GM18502 (cell line): ENCODE data around the gene KCNMA1.

Source experiments
- ATAC-seq: cut with Tn5 transposase; IDR thresholded peaks from one replicate; pipeline ENCODE4 v1.9.1; 2021; ENCODE audit warnings: mild to moderate bottlenecking; ENCODE audit not compliant: unreplicated experiment, poor library complexity

The KCNMA1 gene

GRCh38 chr10:76973091-76974016 is 664.3 kb downstream of the KCNMA1 start:
- ATAC-seq: no peak

GRCh38 chr10:76972541-76972940 is 665.1 kb downstream of the KCNMA1 start:
- ATAC-seq: no peak

GRCh38 chr10:76971547-76972170 is 665.9 kb downstream of the KCNMA1 start:
- no peak for ATAC-seq

- no peak for ATAC-seq
Measured at GRCh38 chr10:76970711-76971519, 666.7 kb downstream of the KCNMA1 start.

- no peak for ATAC-seq
Measured at GRCh38 chr10:76969366-76969948, 668.2 kb downstream of the KCNMA1 start.

- ATAC-seq: no peak
Measured at GRCh38 chr10:76968483-76968882, 669.1 kb downstream of the KCNMA1 start.

GRCh38 chr10:76962851-76963250 is 674.8 kb downstream of the KCNMA1 start:
- ATAC-seq: no peak

GRCh38 chr10:76961841-76962240 is 675.8 kb downstream of the KCNMA1 start:
- no peak for ATAC-seq

- no peak for ATAC-seq
Measured at GRCh38 chr10:76959111-76959510, 678.5 kb downstream of the KCNMA1 start.

GRCh38 chr10:76954838-76955237 is 682.8 kb downstream of the KCNMA1 start:
- ATAC-seq: no peak

- ATAC-seq: no peak
Measured at GRCh38 chr10:76950354-76950753, 687.3 kb downstream of the KCNMA1 start.

- ATAC-seq: no peak
Measured at GRCh38 chr10:76946270-76946669, 691.3 kb downstream of the KCNMA1 start.

- no peak for ATAC-seq
Measured at GRCh38 chr10:76945166-76945565, 692.4 kb downstream of the KCNMA1 start.

- ATAC-seq: no peak
Measured at GRCh38 chr10:76944640-76945039, 693.0 kb downstream of the KCNMA1 start.

GRCh38 chr10:76942628-76943416 is 694.8 kb downstream of the KCNMA1 start:
- ATAC-seq: no peak

- ATAC-seq: no peak
Measured at GRCh38 chr10:76939933-76940468, 697.6 kb downstream of the KCNMA1 start.

- ATAC-seq: no peak
Measured at GRCh38 chr10:76937181-76937600, 700.4 kb downstream of the KCNMA1 start.

GRCh38 chr10:76935941-76936613 is 701.5 kb downstream of the KCNMA1 start:
- no peak for ATAC-seq

- no peak for ATAC-seq
Measured at GRCh38 chr10:76928565-76928964, 709.0 kb downstream of the KCNMA1 start.
